Activated T-helper 1 cell treated with Interleukin-2 at 50 U/mL for 16 hours (primary cell): ENCODE measurements around the gene MTA1.
A peak's percentile ranks its signal among the peaks of the same experiment; 100 is the strongest.

ENCODE experiments used
- DNase-seq: peaks from one replicate; pipeline ENCODE4 v3.0.0-alpha.2; 2020; ENCODE audit warnings: low read depth

The MTA1 gene

GRCh38 chr14:105387530-105387922, 32.1 kb upstream of the MTA1 start:
- no peak for DNase-seq

GRCh38 chr14:105388110-105388951, 31.3 kb upstream of the MTA1 start:
- DNase-seq, result no peak

- no peak for DNase-seq
These were observed 30.7 kb upstream of the MTA1 start for GRCh38 chr14:105388976-105389375.

GRCh38 chr14:105389534-105389933, 30.1 kb upstream of the MTA1 start:
- DNase-seq, result no peak

- no peak for DNase-seq
These were observed 29.4 kb upstream of the MTA1 start for GRCh38 chr14:105389976-105390848.

GRCh38 chr14:105390849-105391500, 28.7 kb upstream of the MTA1 start:
- no peak for DNase-seq

- DNase-seq, result no peak
These were observed 28.1 kb upstream of the MTA1 start for GRCh38 chr14:105391541-105391940.

GRCh38 chr14:105392131-105393090, 27.2 kb upstream of the MTA1 start:
- no peak for DNase-seq

GRCh38 chr14:105393151-105393550, 26.5 kb upstream of the MTA1 start:
- DNase-seq, result no peak

GRCh38 chr14:105394714-105395537, 24.7 kb upstream of the MTA1 start:
- no peak for DNase-seq

- DNase-seq, result no peak
These were observed 24.1 kb upstream of the MTA1 start for GRCh38 chr14:105395538-105395854.

GRCh38 chr14:105397350-105397931, 22.2 kb upstream of the MTA1 start:
- DNase-seq, result no peak

GRCh38 chr14:105398044-105398725, 21.4 kb upstream of the MTA1 start, which contains the start of gene TEX22:
TEX22 (plus strand) TSS chr14:105398538; CDS start chr14:105399341, 803 bp downstream.
- peak; percentile 84 for DNase-seq

GRCh38 chr14:105398726-105399465, 20.7 kb upstream of the MTA1 start:
- DNase-seq, result peak; percentile 17

GRCh38 chr14:105399466-105399775, 20.2 kb upstream of the MTA1 start:
- no peak for DNase-seq

GRCh38 chr14:105400016-105400415, 19.6 kb upstream of the MTA1 start:
- DNase-seq, result no peak

GRCh38 chr14:105401699-105402098, 17.9 kb upstream of the MTA1 start:
- DNase-seq, result no peak

GRCh38 chr14:105408592-105408991, 11.0 kb upstream of the MTA1 start:
- no peak for DNase-seq

- no peak for DNase-seq
These were observed 10.3 kb upstream of the MTA1 start for GRCh38 chr14:105409364-105409763.
